Measurements from ENCODE around the gene SLC6A5.

SLC6A5 gene

DNA sequence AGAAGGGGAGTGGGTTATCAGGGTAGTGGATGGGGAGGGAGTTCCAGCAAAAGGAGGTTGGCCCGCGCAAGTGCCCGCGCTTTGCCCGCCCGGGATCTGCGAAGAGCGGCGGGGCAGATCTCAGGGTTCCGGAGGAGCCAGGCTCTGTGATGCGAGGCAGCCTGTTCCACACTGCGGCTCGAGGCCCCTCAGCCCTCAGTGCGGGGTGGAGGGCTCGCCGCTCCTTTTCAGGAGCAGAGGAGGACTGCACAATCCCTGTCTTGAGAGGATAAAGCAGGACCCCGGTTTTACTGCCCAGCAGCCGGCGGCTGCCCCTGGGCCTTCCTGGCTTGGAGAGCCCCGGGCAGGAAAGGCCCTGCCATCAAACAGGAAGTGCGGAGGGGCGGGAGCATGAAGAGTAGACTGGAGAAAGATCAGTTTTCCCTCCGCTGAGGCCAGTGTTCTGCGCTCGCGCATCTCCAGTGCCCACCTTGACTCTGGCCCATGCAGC is 6.2 kb downstream of the SLC6A5 start:
- ATAC-seq, result no peak
- Mint-ChIP-seq H3K9me3 (no peaks in the 10 kb centered on the region), H3K4me1 (peaks cover 8% of the 10 kb centered on the region), H3K27me3 (peaks cover 89% of the 10 kb centered on the region), H3K36me3 (no peaks in the 10 kb centered on the region), H3K4me3 (no peak overlapping the region), H3K27ac (no peak overlapping the region)

DNA sequence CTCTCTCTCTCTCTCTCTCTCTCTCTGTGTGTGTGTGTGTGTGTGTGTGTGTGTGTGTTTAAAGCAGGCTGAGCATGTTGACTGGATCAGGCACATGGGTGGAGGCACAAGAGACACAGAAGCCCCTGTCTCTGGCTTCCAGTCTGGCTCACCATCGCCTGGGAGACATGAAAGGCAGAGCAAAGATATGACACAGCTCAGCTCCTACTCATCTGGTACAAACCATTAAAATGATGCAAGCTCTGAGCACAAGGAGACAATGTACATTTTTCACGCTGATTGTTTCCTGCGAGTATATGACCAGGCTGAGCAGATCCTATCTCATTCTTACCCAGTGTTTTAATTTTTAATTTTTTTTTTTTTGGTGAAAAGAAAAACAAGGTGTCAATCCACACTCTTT is 9.5 kb downstream of the SLC6A5 start:
- no peak overlapping the region for H3K27ac Mint-ChIP-seq
- no peaks in the 10 kb centered on the region for H3K36me3 Mint-ChIP-seq
- ATAC-seq, result no peak
- no peaks in the 10 kb centered on the region for H3K9me3 Mint-ChIP-seq
- H3K4me3 Mint-ChIP-seq, result no peak overlapping the region
- H3K4me1 Mint-ChIP-seq, result peaks cover 8% of the 10 kb centered on the region
- peaks cover 83% of the 10 kb centered on the region for H3K27me3 Mint-ChIP-seq

DNA sequence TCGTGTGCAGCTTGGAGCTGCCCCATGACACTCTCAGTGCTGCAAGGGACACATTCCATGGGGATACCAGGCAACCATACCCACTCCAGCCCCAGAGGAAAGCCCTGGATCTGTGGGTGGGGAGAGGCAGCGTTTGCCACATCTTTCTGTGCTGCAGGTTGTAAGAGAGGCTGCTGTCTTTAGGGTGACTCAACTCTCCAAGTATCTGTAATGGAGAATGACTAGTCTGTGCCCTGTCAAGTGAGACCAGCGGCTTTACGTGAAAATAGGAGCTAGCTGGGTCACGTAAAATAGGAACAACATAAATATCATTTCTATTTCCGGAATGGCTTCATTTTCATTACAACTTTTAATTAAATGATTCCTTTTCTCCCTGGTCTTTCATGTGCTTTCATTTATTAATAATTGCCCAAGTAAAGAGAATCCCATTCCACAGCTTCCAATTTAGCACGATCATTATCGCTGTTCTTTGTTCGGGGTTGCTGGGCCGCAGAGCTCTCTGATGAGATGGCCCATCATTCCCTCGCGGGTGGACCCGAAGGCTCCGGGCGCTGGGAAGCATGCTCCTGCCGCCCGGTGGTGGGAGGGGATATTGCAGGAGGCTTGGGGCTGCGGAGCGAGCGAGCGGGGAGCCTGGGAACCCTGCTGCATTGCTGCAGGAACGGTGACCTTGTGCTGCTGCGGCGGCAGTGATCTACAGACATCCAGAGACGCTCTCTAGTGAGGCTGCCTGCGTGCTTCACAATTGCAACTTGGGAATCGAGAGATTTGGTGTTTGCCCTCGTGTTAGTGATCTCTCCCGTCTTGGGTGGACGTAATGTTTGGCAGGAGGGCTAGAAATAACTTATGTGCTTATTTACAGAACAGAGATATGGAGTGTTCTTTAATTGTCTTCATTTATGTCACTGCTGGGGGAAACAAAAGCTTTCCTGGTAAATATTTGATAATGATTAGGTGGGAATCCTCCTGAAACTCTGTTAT is 10.6 kb downstream of the SLC6A5 start:
- peak; percentile 68 for ATAC-seq
- peaks cover 8% of the 10 kb centered on the region for H3K4me1 Mint-ChIP-seq
- H3K27ac Mint-ChIP-seq, result no peak overlapping the region
- H3K9me3 Mint-ChIP-seq, result no peaks in the 10 kb centered on the region
- peak overlapping the region; percentile 75 for H3K4me3 Mint-ChIP-seq
- H3K36me3 Mint-ChIP-seq, result no peaks in the 10 kb centered on the region
- peaks cover 79% of the 10 kb centered on the region for H3K27me3 Mint-ChIP-seq

DNA sequence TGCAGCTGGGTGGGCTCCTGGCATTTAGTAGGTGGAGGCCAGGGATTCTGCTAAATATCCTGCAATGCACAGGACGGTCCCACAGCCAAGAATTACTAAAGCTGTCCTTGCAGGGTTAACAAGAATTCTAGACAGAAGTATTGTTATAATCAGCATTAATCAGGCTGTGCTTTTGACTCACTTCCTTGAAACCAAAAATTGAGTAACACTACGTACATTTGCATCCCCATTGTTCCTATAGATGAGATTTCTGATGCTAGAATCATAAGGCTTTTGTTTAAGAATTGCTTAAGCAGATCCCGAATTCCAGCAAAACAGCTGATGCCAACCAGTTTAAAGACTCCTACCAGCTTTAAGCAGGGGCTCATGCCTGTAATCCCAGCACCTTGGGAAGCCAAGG is 11.4 kb downstream of the SLC6A5 start:
- Mint-ChIP-seq H3K27me3 (peaks cover 79% of the 10 kb centered on the region), H3K4me3 (no peak overlapping the region), H3K27ac (no peak overlapping the region), H3K36me3 (no peaks in the 10 kb centered on the region), H3K9me3 (no peaks in the 10 kb centered on the region), H3K4me1 (peaks cover 8% of the 10 kb centered on the region)
- no peak for ATAC-seq

DNA sequence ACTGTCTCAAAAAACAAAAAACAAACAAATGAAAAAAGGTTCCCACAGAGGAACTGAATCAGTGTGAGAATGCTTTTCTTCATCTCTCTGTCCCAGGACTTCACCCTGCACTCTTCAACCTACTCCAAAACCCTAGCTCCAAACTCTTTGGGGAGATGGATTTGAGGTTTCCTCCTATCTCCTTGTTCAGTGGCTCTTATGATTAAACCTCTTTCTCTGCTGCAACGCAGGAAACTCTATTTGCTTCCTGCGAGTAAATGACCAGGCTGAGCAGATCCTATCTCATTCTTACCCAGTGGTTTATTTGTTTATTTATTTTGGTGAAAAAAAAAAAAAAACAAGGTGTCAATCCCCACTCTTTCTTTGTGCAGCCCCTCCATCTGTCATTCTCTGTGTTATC is 12.0 kb downstream of the SLC6A5 start:
- Mint-ChIP-seq H3K4me3 (no peak overlapping the region), H3K9me3 (no peaks in the 10 kb centered on the region), H3K36me3 (no peaks in the 10 kb centered on the region), H3K27me3 (peaks cover 75% of the 10 kb centered on the region), H3K27ac (no peak overlapping the region), H3K4me1 (peaks cover 8% of the 10 kb centered on the region)
- ATAC-seq, result no peak

DNA sequence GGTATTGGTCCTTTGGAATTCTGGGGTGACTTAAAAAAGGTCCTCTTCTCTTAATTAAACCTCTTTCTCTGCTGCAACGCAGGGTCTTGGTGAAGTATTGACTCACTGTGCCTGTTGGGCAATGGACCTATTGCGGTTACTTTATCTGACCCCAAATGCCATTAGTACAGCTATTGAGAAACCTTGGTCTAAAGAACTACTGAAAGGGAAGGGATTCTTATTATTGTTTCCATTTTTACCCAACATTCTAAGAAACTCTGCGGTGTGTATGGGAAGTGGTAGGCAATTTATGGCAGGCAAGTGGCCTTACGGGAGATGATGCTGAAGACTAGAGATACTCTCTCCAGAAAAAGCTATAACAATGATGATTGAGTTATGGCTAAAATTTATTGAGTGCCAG is 12.5 kb downstream of the SLC6A5 start:
- Mint-ChIP-seq H3K27ac (no peak overlapping the region), H3K9me3 (no peaks in the 10 kb centered on the region), H3K27me3 (peaks cover 75% of the 10 kb centered on the region), H3K4me3 (no peak overlapping the region), H3K4me1 (peaks cover 8% of the 10 kb centered on the region), H3K36me3 (no peaks in the 10 kb centered on the region)
- ATAC-seq, result no peak

DNA sequence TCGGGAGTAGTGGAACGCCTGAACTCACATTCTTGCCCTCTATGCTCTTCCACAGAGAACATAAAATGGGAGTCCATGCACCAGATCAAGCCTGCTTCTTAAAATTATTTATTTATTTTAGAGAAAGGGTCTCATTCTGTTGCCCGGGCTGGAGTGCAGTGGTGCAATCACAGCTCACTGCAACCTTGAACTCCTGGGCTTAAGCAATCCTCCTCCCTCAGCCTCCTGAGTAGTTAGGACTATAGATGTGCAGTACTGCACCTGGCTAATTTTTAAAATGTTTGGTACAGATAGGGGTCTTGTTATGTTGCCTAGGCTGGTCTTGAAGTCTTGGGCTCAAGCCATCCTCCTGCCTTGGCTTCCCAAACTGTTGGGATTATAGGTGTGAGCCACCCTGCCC is 13.0 kb downstream of the SLC6A5 start:
- Mint-ChIP-seq H3K4me3 (no peak overlapping the region), H3K9me3 (no peaks in the 10 kb centered on the region), H3K27ac (no peak overlapping the region), H3K36me3 (no peaks in the 10 kb centered on the region), H3K4me1 (peaks cover 8% of the 10 kb centered on the region), H3K27me3 (peaks cover 75% of the 10 kb centered on the region)
- no peak for ATAC-seq

DNA sequence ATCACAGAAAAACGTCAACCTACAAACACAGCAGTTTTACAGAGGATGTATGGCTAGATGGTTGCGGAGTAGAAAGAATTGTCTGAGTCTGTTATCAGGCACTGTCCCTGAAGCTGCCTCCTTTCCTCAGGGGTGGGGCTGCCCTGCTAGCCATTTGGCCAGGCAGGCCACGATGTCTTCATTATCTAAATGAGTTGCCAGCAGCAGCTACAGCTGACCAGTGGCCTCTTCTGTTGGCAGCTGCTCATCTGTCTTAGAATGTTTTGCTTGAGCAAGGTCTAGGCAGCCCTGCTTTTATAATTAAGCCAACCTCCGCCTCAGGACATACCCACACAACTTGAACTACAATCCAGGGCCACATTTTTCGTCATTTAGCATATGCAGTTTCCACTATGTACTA is 17.5 kb downstream of the SLC6A5 start:
- no peak overlapping the region for H3K27ac Mint-ChIP-seq
- peaks cover 41% of the 10 kb centered on the region for H3K27me3 Mint-ChIP-seq
- H3K4me3 Mint-ChIP-seq, result no peak overlapping the region
- H3K4me1 Mint-ChIP-seq, result no peaks in the 10 kb centered on the region
- H3K9me3 Mint-ChIP-seq, result no peaks in the 10 kb centered on the region
- H3K36me3 Mint-ChIP-seq, result no peaks in the 10 kb centered on the region
- no peak for ATAC-seq

DNA sequence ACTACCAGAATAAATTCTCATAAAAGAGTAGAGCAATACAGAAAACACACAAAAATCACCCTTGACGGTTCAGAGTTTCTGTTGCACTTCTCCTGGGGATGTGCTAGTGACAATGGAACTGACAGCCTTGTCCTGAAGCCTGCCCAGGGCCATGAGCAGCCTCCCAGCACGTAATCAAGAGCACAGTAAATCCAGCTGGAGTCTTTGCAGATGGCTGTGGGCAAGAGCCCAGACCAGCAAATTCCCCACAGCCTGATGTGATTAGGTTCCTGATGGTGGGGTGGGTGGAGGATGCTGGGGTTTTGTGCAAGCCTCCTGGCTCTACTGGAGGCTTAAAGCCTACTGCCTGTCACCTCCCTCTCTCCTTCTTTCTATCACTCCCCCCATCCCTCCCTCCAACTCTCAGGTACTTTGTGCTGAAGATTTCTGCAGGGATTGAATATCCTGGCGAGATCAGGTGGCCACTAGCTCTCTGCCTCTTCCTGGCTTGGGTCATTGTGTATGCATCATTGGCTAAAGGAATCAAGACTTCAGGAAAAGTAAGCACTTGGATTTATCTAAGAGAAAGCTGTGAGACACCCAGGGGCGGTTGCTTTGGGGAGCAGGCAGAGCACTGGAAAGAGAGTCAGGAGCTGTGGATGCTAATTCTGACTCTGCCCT is 18.1 kb downstream of the SLC6A5 start:
- ATAC-seq, result no peak

DNA sequence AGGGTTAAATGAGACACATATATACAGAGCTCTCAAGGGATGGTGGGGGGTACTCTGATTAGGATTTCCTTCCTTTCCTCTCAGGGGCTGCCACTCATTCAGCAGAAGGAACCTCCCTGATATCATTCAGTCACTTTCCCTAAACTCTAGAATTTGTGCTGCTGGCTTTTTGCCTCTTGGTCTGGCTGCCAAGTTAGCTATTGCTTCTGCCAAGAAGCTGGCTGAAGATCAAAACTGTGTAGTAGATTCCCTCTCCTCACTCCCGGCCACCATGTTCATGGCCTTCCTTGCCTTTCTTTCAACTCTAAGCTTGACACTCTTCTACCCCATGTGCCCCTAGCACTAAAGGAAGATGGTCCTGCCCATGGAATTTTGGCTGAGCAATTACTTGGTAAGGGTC is 18.7 kb downstream of the SLC6A5 start:
- ATAC-seq, result no peak
- H3K36me3 Mint-ChIP-seq, result no peaks in the 10 kb centered on the region
- H3K9me3 Mint-ChIP-seq, result no peaks in the 10 kb centered on the region
- H3K27ac Mint-ChIP-seq, result no peak overlapping the region
- H3K4me3 Mint-ChIP-seq, result no peak overlapping the region
- peaks cover 29% of the 10 kb centered on the region for H3K27me3 Mint-ChIP-seq
- no peaks in the 10 kb centered on the region for H3K4me1 Mint-ChIP-seq

More for the DNA sequence above, 18.1 kb downstream of the SLC6A5 start:
- Mint-ChIP-seq H3K36me3 (no peaks in the 10 kb centered on the region), H3K9me3 (no peaks in the 10 kb centered on the region), H3K4me1 (no peaks in the 10 kb centered on the region), H3K4me3 (no peak overlapping the region), H3K27me3 (peaks cover 35% of the 10 kb centered on the region), H3K27ac (no peak overlapping the region)

DNA sequence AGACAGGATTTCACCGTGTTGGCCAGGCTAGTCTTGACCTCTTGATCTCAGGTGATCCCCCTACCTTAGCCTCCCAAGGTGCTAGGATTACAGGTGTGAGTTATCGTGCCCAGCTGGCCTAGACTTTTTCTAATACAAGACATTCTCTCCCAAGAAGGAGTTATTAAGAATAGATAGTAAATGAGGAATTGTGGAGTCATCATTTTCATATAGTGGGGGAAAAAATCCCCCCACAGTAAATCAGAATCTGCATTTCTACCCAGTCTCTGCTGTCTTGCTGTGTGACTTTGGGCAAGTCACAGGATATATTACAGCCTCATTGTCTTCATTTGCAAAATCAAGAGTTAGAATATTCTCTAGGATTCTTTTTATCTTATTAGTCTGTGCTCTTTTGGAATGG is 21.6 kb downstream of the SLC6A5 start:
- H3K9me3 Mint-ChIP-seq, result no peaks in the 10 kb centered on the region
- peaks cover 23% of the 10 kb centered on the region for H3K27me3 Mint-ChIP-seq
- H3K27ac Mint-ChIP-seq, result no peak overlapping the region
- no peak overlapping the region for H3K4me3 Mint-ChIP-seq
- no peaks in the 10 kb centered on the region for H3K36me3 Mint-ChIP-seq
- H3K4me1 Mint-ChIP-seq, result no peaks in the 10 kb centered on the region
- no peak for ATAC-seq

DNA sequence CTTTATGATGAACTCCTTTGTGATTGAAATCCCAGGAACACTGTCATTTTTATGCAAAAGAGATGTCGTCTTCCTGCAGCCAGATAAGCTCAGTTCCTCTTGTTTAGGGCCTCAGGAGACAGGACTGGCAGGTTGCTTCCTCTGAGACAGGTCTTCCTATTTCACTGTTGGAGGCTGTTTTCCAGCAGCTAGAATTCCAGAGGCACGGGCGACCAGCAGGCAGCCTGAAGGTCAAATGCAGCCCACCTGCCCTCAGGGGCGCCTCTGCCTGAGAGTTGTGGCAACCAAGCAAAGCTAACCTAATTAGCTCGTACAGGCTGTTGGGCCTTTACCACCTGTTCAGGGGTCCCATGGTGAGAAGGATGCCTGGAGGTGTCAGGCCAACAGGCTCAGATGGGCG is 22.3 kb downstream of the SLC6A5 start:
- no peak overlapping the region for H3K27ac Mint-ChIP-seq
- peaks cover 26% of the 10 kb centered on the region for H3K27me3 Mint-ChIP-seq
- H3K4me3 Mint-ChIP-seq, result no peak overlapping the region
- H3K4me1 Mint-ChIP-seq, result no peaks in the 10 kb centered on the region
- ATAC-seq, result no peak
- no peaks in the 10 kb centered on the region for H3K36me3 Mint-ChIP-seq
- no peaks in the 10 kb centered on the region for H3K9me3 Mint-ChIP-seq

DNA sequence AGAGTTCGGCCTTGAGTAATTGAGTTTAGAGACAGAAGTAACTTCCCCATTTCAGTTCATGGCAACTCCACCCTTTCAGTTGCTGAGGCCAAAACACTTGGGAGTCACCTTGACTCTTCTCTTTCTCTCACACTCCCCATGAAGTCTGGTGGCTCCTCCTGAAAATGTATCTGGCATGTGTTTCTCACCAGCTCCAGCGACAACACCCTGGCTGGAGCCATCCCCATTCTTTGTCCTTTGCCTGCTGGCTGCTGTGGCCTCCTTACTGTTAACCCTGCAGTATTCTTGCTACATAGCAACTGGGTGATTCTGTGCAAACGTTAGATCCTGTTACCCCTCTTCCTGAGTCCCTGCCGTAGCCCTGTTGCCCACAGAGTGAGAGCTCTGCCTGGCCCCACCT is 23.8 kb downstream of the SLC6A5 start:
- Mint-ChIP-seq H3K4me1 (no peaks in the 10 kb centered on the region), H3K36me3 (no peaks in the 10 kb centered on the region), H3K9me3 (no peaks in the 10 kb centered on the region), H3K27ac (no peak overlapping the region), H3K27me3 (peaks cover 26% of the 10 kb centered on the region), H3K4me3 (no peak overlapping the region)
- ATAC-seq, result no peak

DNA sequence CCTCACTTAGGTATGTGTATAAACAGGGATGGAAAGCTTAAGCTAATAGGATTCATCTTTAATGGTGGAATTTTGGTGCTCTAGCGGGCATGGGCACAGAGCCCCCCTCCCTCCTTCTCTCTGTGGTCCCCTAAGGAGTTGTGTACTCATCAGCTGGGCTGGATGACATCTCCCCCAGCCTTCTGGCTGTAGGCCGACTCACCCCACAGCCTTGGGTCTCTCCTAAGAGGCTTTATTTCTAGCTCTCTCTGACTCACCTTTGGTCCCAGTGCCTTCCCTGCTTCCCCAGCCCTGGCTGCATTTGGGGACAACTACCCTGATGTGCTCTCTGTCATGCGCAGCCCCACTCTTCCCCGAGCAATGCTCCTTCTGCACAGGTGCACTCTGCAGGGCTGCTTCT is 26.9 kb downstream of the SLC6A5 start:
- no peak overlapping the region for H3K27ac Mint-ChIP-seq
- peaks cover 26% of the 10 kb centered on the region for H3K27me3 Mint-ChIP-seq
- H3K4me1 Mint-ChIP-seq, result no peaks in the 10 kb centered on the region
- no peaks in the 10 kb centered on the region for H3K36me3 Mint-ChIP-seq
- H3K4me3 Mint-ChIP-seq, result no peak overlapping the region
- ATAC-seq, result no peak
- H3K9me3 Mint-ChIP-seq, result no peaks in the 10 kb centered on the region

DNA sequence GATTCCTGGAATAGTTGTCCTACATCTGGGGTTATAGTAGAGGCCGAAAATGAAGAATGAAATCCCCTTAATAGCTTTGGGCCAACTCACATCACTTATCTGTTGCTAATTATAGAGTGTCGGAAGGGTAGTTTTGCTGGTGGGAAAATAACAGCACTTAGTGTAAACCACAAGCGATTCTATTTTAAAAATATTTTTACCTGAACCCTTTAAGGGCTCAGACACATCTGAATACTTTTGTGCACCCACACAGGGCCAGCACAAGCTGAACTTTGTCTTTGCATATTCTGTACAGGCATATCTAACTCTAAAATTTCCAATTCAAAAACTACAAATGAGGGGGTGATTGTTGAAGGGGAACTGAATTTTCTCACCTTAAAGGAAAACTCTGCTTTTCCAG is 27.6 kb downstream of the SLC6A5 start:
- peaks cover 26% of the 10 kb centered on the region for H3K27me3 Mint-ChIP-seq
- H3K4me1 Mint-ChIP-seq, result no peaks in the 10 kb centered on the region

DNA sequence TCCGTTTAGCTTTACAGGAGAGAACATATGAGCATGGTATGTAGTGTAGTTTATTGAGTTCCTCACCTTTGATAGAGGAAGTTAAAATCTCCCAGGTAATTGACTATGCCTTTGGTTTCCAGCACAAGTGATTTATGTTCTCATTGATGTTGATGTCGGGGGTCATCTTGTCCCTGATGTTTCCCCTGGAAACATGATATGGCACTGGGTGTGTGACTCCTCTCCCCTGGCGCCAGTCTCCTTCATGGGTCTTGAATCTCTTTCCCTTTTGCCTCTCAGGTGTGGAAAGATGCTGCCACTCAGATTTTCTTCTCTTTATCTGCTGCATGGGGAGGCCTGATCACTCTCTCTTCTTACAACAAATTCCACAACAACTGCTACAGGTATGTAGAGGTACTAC is 28.3 kb downstream of the SLC6A5 start:
- Mint-ChIP-seq H3K4me3 (no peak overlapping the region), H3K9me3 (no peaks in the 10 kb centered on the region), H3K36me3 (no peaks in the 10 kb centered on the region), H3K27ac (no peak overlapping the region), H3K27me3 (peaks cover 26% of the 10 kb centered on the region), H3K4me1 (no peaks in the 10 kb centered on the region)
- ATAC-seq, result peak; percentile 37

More for the DNA sequence above, 27.6 kb downstream of the SLC6A5 start:
- Mint-ChIP-seq H3K9me3 (no peaks in the 10 kb centered on the region), H3K27ac (no peak overlapping the region), H3K4me3 (no peak overlapping the region), H3K36me3 (no peaks in the 10 kb centered on the region)
- ATAC-seq, result no peak

All from stimulated activated memory B cell treated with anti-CD40 and anti-IgM and Interleukin-4, amounts not matched to agents 10 μg/mL and 1 μg/mL and 100 μg/mL, for 72 hours (primary cell).